ENCODE measurements around the gene ZSCAN22.

DNA sequence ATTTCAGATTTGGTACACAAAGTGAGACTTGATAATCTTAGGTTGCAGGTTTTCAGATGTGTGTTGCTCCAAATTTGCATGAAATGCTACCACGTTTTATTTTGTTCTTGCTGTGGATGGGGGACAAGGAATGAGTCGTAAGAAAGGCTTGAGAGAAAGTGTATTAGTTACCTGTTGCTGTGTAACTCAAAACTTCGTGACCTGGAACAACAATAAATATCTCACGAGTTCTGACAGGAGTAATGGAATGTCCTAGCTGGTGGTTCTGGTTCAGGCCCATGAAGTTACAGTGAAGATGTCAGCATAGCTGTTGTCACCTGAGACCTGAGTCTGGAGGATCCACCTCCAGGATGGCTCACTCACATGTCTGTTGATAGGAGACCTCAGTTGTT is 46.9 kb upstream of the ZSCAN22 start:
- TF ChIP-seq, protein P1, sequence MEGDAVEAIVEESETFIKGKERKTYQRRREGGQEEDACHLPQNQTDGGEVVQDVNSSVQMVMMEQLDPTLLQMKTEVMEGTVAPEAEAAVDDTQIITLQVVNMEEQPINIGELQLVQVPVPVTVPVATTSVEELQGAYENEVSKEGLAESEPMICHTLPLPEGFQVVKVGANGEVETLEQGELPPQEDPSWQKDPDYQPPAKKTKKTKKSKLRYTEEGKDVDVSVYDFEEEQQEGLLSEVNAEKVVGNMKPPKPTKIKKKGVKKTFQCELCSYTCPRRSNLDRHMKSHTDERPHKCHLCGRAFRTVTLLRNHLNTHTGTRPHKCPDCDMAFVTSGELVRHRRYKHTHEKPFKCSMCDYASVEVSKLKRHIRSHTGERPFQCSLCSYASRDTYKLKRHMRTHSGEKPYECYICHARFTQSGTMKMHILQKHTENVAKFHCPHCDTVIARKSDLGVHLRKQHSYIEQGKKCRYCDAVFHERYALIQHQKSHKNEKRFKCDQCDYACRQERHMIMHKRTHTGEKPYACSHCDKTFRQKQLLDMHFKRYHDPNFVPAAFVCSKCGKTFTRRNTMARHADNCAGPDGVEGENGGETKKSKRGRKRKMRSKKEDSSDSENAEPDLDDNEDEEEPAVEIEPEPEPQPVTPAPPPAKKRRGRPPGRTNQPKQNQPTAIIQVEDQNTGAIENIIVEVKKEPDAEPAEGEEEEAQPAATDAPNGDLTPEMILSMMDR (IDR thresholded peaks at IDR 0.05) = no peak
- TF ChIP-seq, protein P2, sequence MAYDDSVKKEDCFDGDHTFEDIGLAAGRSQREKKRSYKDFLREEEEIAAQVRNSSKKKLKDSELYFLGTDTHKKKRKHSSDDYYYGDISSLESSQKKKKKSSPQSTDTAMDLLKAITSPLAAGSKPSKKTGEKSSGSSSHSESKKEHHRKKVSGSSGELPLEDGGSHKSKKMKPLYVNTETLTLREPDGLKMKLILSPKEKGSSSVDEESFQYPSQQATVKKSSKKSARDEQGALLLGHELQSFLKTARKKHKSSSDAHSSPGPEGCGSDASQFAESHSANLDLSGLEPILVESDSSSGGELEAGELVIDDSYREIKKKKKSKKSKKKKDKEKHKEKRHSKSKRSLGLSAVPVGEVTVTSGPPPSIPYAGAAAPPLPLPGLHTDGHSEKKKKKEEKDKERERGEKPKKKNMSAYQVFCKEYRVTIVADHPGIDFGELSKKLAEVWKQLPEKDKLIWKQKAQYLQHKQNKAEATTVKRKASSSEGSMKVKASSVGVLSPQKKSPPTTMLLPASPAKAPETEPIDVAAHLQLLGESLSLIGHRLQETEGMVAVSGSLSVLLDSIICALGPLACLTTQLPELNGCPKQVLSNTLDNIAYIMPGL (CRISPR knock-in tag; IDR thresholded peaks at IDR 0.05) = no peak
